Retina (tissue), 1 donor: Measurements from ENCODE around the gene KRT77.
A peak's percentile ranks its signal among the peaks of the same experiment; 100 is the strongest.

Source experiments
- DNase-seq: peaks from one replicate; pipeline ENCODE4 v3.0.0-alpha.2; 2016

Gene KRT77

DNA sequence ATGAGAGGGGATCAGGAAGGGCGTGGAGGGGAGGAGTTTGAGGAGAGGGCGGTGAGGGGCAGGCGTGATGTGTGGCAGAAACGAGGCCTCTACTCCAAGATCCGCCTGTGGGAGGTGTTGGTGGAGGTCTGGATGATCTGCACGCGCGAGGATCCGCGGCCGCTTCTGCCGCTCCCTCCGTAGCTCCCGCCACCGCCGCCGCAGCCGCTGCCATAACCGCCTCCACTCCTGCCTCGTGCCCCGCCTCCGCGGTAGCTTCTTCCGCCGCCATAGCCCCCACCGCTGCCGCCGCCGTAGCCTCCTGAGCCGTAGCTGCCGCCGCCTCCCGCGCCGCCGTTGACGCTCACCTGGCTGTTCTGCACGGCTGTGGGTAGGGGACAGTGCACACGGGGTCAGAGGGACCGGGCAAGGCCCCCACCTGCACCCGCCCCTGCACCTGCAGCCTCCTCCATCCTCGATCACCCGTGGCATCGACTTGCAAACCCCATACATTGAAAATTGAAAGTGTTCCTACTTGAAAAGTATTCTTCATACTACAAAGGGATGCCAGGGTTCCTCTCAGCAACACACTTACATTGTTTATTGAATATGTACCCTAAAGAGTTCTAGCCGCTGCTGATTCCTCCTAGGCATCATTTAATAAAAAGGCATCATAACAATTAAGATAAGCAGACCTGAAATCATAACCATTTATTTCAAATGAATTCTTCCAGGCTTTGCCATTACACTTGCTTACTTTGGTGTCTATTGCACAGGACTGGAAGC is 12.1 kb downstream of the KRT77 start:
- DNase-seq: peak; percentile 69

DNA sequence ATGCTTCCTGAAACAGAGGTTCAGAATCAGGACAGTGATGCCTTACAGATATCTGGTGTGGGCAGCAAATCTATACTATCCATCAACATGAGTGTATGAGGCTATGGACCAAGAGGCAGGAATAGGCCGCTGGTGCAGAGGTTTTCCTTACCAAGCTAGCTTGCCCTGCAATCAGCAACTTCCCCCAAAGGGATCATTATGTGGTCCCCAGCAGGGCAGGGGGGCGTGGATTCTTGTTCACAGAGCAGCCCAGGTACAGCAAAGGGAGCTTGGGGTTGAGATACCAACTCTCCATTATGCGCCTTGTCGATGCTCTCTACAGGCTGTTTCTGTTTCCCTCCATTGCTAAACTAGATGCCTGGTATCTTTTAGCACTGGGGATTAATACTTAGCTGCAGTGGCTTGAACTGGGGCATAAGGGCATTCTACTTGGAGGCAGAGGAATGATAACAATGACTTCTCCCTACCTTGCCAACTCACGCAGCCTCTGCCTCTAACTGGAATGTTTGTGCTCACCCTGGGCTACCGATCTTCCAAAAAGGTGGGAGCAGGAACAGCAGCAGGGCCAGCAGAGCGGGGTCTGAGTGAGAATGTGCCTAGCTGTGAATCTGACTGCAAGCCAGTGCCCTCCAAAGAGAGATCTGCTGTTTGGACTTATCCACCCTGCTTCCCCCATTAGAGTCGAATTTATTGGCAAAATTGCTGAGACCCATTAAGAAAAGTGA is 12.8 kb downstream of the KRT77 start:
- no peak for DNase-seq

DNA sequence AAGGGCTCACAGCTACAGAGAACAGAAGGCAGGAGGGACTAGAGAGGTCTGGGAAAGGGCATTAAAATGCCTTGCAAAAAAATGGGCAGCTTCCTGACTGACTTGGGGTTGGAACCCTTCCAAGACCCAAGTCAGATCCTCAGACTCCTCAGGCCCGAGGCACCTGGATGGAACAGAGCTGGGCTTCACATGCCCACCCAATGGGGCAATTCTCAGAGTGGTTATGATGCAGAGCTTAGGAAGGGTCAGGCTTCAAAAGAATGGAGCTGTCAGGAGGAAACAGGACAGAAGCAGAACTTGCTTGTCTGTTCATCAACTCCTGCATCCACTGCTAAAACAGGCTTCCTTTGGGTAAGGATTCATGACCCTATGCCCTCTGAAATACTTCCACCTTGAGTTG is 13.4 kb downstream of the KRT77 start:
- DNase-seq: no peak

DNA sequence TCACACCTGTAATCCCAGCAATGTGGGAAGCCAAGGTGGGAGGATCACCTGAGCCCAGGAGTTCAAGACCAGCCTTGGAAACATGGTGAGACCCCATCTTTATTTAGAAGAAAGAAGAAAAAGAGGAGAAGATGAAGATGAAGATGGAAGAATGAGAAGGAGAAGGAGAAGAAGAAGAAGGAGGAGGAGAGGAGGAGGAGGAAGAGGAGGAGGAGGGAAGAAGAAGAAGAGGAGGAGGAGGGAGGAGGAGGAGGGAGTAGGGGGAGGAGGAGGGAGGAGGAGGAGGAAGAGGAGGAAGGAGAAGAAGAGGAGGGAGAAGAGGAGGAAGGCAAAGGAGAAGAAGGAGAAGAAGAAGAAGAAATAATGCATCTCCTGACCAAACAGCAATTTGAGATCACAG is 14.1 kb downstream of the KRT77 start:
- DNase-seq: no peak

DNA sequence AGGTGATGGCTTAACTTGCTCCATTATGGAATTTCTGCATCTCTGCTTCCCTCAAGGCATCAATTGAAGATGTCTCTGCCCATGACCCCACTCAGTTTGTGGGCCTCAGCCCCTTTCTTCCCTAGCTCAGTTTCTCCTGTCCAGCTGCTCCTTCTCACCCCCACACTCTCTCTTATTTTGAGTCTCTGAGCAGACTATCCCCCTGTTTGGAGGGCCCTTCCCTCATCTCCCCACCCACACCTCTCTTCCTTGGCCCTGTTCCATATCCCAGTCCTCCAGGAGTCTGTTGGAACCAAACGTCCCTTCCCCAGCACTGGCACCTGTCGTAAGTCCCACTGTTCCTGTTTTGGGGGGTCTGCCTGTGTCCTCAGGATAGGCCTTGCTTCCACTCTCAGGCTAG is 14.8 kb downstream of the KRT77 start:
- no peak for DNase-seq

DNA sequence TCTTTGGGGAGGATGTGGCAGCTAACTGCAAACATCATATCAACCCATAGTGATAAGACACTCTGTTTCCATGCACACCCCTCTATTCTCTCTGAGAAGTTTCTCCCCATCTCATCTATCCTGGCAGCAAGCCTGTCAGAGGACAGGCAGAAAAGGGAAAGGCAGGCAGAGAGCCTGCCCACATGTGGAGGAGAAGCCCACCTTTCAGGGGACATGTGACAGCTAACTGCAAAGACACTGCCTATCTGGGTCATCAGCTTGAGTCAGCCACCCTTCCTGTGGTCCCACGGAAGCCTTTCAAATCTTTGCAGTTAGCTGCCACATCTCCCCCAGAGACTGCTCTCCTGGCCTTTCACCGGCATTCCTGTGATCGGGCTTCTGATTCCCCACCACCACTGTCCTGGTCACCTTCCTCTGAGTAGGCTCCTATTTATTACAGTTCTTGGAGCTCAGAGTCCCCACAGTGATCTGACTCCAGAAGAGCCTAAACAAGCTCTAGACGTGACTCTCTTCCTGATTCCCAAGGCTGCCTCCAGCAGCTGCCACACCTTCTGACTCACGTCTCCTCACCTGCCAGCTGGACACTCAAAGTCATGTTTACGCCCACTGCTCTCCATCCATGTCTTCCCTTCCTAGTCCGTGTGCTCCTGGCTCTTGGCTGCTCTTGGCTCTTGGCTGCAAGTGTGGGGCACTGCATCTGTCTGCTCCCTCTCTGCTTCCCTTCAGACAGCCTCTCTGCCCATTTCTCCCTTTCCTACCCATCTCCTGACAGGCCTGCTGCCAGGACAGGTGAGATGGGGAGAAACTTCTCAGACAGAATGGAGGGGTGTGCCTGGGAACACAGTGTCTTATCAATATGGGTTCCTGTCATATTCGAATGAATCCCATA is 15.6 kb downstream of the KRT77 start:
- DNase-seq: no peak

DNA sequence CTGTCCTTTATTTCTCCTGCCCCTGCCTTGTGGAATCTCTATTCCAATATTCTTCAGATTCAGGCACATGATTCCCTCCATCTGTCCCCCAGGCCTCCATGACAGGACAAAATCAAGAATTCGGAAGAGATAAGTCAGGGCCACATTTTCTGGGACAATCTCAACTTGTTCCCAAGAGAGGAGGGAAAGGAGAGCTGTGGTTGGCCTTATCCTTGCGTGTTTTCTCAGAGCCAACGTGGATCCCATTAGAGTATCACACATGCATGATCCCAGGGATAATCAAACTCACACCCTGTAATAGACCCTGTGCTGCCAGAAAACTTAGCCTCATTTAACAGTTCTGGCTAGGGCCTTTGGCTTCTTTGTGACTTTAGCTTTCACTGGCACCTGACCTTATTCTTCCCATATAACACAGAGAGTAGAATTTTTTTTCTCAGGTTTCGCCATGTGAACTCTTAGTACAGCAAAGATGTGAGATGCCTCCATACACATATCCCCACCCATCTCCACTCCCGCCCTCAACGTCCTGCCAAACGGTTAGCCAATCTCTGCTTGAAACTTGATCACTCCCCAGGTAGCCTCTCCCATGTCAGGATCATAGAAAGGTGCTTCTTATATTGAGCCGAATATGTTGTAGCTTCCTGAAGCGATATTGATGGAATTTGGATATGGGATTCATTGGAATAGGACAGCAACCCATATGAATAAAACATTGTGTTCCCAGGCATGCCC is 16.4 kb downstream of the KRT77 start:
- no peak for DNase-seq

DNA sequence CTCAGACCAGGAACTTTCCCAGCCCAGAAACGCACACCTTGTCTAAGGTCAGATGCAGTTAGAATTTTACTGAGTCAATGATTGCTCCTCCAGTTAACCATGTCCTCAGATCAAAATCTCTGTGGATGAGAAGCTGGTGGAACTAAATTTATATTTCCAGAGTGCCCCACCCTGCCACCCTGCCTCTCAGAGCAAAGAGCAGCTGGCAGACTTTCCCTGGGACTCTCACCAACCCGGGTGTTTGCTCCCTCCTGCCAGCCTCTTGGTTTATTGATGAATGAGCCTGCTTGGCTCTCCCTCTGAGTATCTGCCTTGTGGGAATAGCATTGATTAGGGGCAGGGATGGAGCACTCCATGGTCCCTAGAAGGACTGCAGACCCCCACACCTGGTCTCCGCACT is 17.3 kb downstream of the KRT77 start:
- no peak for DNase-seq

DNA sequence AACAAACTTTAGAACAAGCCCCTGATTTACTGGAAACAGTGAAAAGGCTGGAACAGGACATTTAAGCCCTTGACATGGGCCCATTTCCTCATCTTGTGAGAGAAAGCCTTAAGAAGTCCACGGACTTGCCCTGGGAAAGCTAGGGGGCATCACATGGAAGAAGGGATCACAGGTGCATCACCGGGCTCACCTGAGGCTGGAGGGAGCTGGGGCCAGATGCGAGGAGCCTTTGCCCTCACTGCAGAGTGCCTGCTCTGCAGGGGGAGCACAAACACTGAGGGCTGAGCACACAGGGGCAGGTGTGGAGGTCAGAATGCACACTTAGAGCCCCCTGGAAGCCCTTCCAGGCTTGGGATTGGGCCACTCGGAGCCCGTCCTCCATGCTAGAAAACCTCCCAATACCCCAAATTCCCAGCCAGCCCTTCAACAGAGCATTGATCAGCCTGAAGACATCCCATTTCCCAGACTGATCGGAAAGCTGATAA is 17.9 kb downstream of the KRT77 start:
- no peak for DNase-seq

DNA sequence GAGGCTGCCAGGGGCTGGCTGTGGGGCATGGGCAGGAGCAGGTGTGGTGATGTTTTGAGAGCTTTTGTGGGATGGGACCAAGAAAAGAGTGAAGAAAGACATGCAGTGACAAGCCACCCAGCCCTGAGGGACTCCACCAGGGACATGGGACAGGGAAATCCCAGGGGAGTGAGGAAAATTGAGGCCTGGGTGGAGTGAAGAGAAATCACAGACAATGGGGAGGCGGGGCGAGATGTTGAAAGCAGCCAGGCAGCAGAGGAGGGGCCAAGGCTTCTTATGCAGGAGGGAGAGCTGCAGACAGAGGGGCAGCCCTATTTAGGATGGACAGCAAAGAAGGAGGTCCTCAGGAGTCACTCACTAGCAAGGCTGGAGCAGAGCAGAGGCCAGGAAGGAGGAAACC is 18.9 kb downstream of the KRT77 start:
- DNase-seq: no peak

DNA sequence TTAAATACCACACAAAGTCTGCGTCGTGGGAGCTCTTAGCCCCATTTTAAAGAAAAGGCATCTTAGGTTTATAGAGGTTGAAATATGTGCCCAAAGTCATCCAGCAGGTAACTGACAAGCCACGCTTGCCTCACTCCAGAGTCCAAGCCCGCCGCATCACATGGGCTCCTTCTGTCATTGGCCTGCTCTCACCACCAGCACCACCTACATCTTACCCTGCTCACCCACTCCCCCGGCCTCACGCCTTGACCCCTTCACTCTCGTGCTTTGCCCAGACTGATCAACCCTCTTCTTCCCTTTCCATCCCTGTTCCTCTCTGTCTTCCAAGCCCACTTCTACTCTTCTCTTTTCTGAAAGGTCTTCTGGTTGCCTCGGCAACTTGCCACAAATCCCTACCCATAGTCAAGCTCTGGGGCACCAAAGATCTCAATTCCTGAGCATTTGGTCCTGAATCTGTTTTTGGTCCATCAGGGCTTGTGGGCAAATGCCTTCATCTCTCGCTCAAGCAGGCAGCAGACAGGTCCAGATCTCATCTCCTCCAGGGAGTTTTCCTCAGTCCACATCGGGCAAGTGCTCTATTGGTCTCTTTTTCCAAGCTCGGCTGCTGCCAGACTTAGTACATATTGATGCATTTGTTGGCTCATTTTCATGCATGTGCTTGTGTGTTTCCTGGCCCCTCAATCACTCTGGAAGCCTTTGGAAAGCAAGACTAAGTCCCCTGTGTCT is 19.6 kb downstream of the KRT77 start:
- DNase-seq: no peak

DNA sequence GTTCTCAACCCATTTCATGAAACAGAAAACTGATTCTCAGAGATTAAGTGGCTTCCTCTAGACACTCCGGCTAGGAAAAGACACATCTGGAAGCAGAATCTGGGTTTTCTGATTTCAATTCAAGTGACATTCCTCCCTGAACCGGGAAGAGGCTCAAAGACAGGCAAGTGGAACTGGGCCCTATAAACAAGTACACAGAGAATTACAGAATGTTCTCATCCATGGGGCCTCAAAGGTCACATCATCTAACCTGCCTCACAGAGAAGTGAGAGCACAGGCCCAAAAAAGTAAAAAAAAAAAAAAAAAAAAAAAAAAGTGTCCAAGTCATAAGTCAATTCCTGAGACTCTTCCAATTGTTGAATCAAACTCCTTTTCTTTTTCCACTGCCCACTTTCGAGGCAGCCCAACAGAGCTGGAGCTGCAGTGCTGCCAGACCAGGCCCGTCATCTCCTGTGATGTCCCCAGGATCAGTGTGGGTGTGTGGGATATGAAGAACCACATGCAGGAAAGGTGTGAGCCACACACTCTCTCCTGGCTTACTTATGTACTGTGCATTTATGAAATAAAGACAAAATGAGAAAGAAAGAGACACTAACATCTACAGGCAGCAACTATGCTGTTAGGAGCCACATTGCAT is 20.3 kb downstream of the KRT77 start:
- DNase-seq: no peak

DNA sequence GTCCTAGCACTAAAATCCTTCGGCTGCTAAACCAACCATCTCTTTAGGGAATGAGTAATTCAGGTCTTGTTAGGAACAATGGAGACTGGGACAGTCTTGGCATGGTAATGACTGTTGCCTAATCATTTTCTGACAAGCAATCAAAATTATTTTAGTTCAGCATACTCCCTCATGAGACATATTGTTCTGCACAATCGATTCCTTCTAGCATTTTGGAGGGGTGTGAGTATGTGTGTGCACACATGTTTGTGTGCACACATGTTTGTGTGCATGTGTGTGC is 21.0 kb downstream of the KRT77 start:
- no peak for DNase-seq

DNA sequence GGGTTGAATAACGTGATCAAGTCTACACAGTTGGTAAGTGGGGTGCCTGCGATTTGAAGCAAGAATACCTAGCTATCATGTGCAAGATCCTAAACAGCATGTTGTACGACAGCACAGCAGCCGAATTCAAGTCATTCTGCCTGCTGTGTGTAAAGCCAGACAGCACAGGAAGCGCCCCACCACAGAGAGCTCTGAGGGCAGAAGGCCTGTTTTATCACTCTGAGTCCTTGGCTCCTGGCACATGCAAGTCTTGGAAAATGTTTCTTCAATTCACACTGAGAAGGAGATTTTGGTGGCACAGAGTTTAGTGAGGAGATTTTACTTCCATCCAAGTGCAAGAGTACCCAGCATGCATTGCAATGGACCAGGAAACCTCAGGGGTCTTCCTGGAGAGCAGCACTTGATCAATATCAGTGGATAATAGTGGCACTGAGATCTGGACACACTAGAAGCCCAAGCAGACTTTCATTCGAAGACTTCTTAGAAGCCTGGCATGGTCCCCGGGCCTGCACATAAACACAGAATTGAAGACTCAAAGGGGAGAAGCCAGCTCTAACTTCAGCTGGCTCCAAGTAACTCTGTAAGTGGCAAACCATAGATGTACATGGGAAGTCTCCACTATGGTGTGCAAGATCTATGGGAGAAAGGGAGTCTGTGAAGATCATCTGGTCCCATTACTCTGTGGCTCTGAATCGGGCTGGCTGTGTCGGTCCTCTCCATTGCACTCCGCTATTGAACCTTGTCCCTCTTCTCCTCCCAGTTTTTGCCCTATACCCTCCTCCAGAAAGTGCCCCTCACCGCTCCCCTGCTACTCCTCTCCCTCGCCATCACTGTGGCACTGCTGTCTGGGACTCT is 21.6 kb downstream of the KRT77 start:
- no peak for DNase-seq

DNA sequence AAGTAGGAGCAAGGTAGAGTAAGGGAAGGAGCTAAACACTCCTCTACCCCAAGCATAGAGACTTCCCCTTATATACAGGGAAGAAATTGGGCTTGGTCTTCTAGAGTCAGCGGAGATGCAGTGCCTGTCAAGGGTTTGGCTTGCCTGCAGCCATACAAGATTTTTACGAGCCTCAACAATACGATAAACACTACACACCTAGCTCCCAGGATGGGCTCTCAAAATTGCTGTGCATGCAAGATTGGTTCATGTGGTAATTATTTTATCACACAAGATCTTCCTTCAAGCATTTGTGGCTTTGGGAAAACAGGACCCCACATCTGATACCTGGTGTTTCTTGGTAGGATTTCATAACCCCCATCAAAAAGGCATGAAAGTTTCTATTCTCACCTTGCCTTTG is 23.0 kb downstream of the KRT77 start, which contains the start of gene KRT1:
Gene KRT1, minus strand, starts transcription at position 45 of the 400 bp plus-strand sequence. CDS start 59 bp downstream, outside the sequence.
- DNase-seq: no peak

DNA sequence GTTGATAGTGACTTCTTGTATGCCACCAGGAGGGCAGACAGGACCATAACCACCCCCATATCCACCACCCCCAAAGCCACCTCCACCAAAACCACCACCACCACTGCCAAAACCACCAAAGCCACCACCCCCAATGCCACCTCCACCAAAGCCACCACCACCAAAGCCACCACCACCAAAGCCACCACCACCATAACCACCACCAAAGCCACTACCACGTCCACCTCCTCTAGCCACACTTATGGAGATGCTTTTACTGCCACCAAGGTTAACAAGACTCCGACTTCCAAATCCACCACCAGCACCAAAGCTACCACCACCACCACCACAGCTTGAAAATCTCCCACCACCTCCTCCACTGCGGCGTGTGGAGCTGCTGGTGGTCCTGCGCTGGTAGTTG is 23.4 kb downstream of the KRT77 start:
- no peak for DNase-seq

DNA sequence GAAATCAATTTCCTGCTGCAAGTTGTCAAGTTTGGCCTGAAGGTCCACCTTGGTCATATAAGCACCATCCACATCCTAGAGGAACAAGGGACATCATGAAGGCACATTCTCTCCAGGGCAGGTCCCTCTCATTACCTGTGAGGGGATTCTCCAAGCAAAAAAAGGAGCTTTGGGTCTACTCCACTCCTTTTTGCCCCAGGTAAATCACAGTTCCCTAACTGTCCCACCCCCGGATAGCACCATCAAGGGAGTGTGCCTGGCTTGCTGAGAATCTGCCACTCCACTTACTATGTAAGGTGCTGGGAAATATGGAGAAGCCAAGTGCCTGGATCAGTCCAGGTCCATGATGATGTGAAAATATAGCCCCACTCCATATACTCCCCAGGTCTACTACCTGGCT is 25.7 kb downstream of the KRT77 start:
- DNase-seq: no peak

DNA sequence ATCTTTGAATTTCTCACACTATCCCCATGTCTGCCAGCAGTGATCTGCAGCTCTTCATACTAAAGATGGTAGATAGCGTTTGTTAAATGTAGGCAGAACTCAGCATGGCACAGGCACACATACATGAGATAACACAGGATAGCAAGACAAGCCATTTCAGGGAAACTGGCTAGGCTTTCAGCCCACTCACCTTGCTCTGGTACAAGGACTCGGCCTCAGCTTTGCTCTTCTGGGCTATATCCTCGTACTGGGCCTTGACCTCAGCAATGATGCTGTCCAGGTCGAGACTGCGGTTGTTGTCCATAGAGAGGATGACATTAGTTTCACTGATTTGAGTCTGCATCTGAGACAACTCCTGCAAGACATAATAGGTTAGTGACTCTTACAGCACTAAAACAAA is 26.2 kb downstream of the KRT77 start:
- no peak for DNase-seq

DNA sequence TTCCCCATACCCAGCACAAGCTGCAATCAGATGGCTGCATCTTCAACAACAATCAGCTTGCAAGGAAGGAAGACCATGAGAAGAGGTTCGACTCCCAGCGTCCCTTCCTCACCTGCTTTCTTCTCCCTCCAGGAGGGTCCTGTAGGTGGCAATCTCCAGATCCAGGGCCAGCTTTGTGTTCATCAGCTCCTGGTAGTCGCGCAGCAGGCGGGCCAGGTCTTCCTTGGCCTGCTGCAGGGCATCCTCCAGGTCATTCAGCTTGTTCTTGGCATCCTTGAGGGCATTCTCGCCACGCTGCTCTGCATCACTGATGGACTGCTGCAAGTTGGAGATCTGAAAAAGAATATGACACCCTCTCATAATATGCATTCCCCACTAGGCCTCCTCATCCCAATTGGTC is 27.2 kb downstream of the KRT77 start:
- DNase-seq: no peak

DNA sequence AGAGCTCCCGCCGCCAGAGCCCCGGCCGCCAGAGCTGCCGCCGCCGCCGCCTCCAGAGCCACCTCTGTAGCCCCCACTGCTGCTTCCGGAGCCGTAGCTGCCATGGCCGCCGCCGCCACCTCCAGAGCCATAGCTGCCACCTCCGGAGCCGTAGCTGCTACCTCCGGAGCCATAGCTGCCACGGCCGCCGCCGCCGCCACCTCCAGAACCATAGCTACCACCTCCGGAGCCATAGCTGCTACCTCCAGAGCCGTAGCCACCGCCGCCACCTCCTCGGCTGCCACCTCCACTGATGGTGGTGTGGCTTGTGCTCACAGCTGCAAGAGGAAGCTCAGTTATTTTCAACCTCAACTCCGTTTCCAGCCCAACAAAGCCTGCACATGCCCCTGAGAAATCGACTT is 28.0 kb downstream of the KRT77 start:
- DNase-seq: no peak

DNA sequence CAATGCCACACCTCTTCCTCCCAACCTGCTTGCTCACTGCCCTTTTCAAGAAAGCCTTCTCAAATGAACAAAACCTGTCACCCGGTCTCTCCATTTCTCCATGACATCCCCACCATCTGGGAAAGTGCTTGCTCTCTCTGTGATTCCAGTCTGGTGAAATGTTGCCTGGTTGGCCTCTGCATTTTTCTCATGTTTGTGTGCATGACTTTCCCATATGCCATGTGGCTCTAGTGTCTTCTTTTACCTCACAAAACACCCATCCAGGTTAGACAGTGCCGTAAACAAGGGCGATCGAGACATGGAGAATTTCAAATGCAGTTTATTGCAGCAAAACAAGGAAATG is 28.9 kb downstream of the KRT77 start:
- DNase-seq: no peak
